ENCODE measurements around the gene TRAF2.

DNA sequence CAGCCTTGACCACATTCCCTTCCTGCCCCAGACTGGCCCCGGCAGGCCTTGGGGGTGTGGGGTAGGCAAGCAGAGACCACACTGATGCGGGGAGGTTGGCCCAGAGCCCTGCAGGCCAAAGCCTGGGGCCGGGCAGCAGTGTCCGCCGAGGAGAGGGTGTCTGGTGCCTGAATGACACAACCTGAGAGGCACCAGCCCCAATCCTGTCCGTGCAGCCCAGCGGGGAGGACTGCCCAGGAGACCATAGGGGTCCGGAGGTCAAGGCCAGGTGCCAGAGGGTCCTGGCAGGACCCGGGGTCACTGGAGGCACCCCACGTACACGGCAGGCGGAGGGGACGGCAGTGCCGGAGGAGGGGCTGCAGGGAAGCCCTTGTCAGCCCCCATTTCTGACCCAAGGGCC is 85.4 kb downstream of the TRAF2 start:
- TF ChIP-seq CTCF (IDR thresholded peaks at IDR 0.05 in 8 of 11, conservative IDR thresholded peaks at IDR 0.05 in 3 of 11) (no peak), POLR2A (IDR thresholded peaks at IDR 0.05) (no peak), POLR2AphosphoS5 (IDR thresholded peaks at IDR 0.05) (peak in 1 of 3 donors; percentile 23)

Data from spleen (tissue), 7 donors.